ENCODE results near the gene PDCD6IP.
"Not testable (repeated sequence)": the region's sequence is repeated elsewhere in the genome, so short reads cannot be mapped to it uniquely, and the experiment has no call there.

PDCD6IP gene

DNA sequence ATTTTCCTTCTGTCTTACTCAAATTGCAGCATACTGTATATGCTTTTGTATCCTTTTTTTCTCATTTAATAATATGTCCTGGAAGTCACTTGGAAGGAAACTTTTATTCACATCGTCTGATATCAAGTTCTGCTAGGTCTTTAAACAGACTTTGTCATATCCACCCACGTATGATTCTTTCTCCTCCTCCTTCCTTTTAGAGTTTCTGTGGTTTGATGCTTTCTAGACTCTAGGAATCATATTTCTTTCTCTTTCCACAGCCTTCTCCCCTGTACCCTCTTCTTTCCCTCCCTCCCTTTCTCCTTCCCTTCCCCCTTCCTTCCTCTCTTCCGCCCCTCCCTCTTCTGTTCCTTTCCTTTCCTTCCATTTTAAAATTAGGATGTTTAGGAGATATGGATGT lies 52.2 kb downstream of the PDCD6IP start:
- not testable (repeated sequence) for DNase-seq (ENCODE audit: low spot score)

DNA sequence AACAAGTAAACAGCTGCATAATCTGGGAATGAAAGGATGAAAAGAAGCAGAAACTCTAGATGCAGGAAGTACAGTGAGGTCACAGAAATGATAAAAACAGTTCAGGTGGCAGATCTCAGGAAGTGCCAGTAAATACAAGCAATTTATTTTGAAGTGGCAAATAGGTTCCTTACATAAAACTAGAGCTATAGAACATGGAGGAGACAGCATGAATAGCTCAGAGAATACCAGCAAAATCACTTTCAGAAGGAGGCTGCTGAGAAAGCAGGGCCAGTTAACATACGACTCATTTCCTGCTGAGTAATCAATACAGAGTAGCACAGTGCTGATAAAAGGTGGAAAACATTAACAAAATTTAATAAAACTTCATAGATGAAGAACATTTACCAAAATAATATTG lies 57.0 kb downstream of the PDCD6IP start:
- peak; percentile 61 for DNase-seq (ENCODE audit: low spot score)

DNA sequence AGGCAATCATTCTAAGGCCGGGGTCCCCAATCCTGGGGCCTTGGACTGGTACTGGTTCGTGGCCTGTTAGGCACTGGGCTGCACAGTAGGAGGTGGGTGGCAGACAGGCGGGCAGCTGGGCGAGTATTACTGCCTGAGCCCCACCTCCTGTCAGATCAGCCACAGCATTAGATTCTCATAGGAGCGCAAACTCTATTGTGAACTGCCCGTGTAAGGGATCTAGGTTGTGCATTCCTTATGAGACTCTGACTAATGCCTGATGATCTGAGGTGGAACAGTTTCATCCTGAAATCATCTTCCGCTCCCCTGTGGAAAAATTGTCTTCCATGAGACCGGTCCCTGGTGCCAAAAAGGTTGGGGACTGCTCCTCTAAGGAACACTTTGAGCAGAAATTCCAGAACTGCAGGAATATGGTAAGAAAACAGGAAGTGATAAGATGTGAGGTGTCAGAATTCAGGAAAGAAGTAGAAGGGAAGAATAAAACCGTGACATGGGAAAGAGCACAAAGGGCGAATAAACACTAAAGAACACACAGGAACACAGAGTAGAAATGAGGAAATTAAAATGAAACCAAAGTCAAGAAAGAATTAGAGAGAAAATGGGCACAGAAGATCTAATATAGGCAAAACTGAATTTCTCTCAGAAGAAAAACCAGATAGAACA lies 57.6 kb downstream of the PDCD6IP start:
- DNase-seq (ENCODE audit: low spot score), result peak; percentile 69

DNA sequence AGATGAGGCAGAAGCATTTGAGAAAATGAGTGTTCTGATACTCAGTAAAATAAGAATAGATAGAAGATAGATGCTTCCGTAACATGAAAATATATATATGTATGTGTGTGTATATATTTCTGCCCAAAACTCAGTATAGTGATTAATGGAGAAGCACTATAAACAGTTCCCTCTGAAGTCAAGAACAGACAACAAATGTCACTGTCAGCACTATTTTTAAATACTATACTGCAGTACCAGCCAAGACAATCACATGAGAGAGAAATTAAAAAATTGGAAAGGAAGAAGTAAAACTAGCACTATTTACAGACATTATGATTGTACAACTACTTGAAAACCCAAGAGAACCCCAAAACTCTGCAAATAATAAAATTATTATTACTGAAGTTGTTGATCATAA lies 59.3 kb downstream of the PDCD6IP start:
- DNase-seq (ENCODE audit: low spot score), result not testable (repeated sequence)

DNA sequence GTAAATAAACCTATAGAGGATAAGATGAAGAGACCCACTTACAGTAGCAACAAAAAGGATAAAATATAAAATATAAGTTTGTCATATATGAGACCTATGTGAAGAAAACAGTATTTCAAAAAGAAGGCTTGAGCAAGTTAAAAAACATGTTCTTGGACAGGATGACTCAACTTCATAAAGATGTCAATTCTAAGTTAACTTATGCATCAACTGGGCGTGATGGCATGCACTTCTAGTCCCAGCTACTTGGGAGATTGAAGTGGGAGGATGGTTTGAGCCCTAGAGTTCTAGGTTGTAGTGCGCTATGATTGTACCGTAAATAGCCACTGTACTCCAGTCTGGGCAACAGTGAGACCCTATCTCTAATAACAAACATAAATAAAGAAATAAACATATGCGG lies 59.7 kb downstream of the PDCD6IP start:
- DNase-seq (ENCODE audit: low spot score), result peak; percentile 9

DNA sequence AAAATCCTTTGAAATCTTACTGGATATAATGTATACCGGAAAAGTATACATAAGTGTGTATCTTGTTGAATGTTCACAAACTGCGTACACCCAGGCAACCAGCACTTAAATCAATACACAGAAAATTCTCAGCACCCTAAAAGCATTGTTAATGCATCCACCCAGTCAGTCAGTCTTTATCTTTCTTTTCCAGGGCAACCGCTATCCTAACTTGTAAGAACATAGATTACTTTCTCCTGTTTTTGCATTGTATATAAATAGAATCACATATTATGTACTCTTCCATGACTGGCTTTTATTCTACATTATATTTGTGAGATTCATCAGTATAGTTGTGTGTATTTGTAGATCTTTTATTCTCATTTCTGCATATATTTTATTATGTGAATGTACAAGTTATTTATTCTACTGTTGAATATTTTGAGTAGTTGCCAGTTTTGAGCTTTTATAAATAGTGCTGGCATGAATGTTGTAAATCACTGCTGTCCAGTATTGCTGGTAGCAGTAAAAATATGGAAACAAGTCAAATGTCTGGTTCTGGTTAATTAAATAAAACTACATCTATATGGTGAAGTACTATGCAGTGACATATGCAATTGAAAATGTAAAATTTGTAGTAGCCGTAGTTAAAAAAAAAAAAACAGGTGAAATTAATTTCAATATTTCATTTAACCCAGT lies 62.1 kb downstream of the PDCD6IP start:
- DNase-seq (ENCODE audit: low spot score), result no peak

DNA sequence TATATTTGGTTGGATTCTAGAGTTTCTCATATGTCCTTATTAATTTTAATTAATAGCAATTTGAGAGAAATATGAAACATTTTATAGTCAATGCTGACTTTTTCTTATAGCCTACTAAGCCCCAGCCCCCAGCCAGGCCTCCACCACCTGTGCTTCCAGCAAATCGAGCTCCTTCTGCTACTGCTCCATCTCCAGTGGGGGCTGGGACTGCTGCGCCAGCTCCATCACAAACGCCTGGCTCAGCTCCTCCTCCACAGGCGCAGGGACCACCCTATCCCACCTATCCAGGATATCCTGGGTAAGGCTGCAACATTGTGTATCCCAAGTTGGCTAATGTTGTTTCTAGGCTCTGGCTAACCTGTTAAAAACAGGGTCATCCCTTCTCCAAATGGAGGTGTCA lies 66.7 kb downstream of the PDCD6IP start:
- no peak for DNase-seq (ENCODE audit: low spot score)

DNA sequence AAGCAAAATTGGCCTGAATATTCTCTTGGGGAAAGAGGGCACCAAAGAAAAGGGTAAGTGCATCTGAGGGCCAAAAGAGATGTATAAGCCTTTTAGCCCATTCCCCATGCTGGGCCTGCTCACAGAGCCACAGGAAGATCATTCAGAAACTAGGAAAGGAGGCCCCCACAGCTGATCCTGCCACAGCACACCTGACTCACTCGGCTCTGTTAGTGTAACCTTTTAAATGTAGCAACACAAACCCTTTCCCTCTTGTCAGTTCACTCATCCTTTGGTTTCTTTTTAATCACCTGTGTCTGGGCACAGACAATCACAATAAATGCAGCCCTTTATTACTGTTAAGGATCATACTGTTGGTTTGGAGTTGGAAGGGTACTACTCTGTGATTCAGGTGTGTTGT lies 69.9 kb downstream of the PDCD6IP start:
- no peak for DNase-seq (ENCODE audit: low spot score)

DNA sequence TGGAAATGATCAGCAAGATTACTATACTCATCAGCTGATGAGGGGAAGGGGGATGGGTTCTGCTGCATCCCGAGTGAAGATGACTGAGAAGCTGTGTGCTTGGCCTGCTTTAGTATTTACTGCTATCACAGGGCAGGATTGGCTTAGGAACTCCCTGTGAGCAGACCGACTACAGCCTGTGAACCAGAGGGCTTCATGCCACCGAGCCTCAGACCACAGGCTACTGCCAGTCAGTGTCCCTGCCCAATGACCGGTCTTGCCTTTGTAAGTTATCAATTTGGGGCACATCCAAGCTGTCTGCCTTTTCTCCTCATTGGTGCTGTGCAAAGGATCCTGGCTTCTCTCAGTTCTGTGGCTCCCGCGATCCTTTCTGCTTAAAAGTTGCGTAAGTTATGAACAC lies 71.5 kb downstream of the PDCD6IP start:
- DNase-seq (ENCODE audit: low spot score), result no peak

DNA sequence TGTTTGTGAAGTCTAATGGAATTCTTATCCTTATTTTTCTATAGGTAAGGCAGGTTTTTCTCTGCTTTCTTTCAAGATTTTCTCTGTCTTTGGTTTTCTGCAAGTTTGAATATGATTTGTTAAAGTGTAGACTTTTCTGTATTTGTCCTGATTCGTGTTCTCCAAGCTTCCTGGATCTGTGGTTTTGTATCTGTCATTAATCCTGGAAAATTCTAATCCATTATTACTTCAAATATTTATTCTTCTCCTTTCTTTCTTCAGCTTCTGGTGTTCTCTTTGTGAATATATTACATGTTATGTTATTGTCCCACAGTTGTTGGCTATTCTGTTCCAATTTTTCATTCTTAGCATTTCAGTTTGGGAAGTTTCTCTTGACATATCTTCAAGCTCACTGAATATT lies 76.4 kb downstream of the PDCD6IP start:
- DNase-seq (ENCODE audit: low spot score), result no peak

DNA sequence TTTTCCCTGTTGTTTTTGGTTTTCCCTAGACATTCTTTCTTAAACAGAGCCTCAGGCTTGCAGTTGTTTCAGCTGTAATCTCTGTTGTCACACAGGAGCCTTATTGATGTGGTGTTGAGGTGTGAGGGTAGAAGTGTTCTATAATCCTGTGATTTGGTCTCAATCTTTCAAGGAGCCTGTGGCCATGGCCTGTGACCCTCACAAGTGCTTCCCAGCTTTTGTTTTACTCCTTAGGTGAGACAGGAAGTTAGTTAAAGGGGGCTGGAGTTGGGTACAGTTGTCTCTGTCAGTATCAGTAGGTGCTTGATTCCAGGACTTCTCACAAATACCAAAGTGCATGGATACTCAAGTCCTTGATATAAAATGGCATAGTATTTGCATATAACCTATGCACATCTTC lies 77.2 kb downstream of the PDCD6IP start:
- no peak for DNase-seq (ENCODE audit: low spot score)

DNA sequence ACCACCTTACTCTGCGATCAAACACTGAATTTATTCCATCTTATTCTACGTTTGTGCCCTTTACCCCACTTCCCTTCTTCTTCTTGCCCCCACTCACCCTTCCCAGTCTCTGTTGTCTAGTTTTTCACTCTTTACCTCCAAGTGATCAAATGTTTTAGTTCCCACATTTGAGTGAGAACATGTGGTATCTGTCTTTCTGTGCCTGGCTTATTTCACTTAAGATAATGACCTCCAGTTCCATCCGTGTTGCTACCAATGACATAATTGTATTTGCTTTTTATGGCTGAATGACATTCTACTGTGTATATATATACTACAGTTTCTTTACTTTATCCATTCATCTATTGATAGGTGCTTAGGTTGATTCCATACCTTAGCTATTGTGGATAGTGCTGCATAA lies 78.8 kb downstream of the PDCD6IP start:
- no peak for DNase-seq (ENCODE audit: low spot score)

DNA sequence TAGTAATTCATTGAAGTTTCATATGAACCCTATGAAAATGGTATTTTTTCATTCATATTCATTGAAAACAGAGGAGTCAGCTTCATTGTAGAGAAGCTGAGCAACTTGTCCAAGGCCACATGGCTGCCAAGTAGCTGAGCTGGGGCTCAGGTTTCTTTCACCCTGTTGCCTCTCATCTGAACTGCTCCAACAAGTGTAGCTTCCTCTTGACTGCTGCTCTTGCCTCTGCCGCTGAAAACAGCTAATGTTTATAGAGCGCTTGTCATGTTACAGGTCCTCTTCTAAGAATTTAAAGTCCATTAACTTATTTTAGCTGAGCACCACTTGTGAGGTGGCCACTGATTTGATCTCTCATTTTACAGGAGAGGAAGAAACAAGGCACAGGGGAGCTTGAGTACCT lies 81.1 kb downstream of the PDCD6IP start:
- no peak for DNase-seq (ENCODE audit: low spot score)

DNA sequence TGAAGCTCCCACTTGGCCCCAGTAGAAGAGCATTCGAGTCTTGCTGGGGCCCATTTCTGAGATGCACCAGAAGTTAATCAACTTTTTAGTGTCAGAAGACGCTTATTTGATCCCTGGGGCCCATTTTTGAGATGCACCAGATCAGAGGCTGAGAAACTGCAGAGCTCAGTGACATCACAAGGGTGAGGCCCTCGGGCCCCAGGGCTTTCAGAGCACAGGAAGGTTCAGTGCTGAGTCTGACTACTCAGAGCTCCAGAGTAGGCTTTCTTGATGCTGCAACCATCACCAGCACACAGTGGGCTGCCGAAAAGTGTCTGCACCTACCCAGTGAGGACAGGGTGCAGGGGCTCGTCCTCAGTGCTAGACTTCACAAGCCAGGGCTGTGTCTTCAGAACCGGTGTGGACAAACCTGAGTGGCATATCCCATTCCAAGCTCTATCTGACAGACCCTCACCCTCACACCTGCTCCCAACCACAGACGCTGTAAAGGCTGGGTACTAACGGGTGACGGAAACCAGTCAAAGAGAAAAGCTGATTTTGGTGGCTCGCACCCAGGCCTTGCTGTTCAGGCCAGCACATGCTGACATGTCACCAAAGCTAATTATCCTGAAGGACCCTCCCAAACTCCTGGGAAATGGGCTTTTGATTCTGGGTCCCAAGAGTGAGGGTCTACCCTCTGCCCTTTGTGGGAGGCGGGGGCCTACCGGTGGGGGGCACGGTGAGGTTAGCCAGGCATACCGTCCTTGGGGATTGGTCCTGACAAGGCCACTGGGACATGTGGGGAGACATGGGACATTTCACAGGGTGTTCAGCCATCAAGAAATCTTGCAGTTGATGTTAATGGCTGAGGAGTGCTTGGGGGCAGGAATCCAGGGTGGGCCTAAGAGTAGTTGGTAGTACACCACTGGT lies 83.0 kb downstream of the PDCD6IP start:
- no peak for DNase-seq (ENCODE audit: low spot score)

DNA sequence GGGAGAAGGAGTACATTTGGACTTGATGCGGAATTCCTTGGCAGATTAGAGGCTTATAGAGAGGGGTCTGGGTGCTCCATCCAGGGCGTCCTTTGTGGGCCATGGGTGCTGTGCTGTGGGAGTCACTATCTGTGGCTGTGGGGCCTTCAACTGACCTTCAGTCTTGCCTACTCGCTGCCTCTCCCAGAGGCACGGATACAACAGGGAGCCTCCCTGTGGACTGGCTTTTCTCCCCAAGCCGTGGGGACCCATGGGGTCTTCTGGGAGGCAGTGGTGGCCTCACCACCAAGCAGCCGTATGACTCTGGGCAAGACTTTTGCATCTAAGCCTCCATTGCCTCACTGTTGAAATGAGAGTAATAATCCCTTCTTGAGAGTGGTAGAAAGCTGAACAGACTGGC lies 83.9 kb downstream of the PDCD6IP start:
- no peak for DNase-seq (ENCODE audit: low spot score)

DNA sequence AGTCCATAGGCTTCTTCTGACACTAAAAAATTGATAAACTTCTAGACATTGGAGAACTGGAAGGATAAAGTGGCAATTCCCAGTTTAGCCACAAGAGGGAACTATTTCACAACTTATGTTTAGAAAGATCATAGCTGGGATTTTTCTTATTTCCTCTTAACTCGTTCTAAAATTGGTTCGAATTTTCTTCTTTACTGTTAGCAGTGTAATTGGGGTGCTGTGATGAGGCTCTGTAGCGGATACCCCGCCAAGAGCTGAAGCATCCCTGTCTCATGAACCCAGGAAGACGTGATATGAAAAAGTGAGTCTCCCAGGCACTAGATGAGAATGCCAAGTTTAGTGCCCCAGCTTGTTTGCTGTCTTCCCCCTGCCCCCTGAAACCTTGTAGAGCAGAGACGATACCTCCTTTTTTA lies 85.1 kb downstream of the PDCD6IP start:
- peak; percentile 43 for DNase-seq (ENCODE audit: low spot score)

DNA sequence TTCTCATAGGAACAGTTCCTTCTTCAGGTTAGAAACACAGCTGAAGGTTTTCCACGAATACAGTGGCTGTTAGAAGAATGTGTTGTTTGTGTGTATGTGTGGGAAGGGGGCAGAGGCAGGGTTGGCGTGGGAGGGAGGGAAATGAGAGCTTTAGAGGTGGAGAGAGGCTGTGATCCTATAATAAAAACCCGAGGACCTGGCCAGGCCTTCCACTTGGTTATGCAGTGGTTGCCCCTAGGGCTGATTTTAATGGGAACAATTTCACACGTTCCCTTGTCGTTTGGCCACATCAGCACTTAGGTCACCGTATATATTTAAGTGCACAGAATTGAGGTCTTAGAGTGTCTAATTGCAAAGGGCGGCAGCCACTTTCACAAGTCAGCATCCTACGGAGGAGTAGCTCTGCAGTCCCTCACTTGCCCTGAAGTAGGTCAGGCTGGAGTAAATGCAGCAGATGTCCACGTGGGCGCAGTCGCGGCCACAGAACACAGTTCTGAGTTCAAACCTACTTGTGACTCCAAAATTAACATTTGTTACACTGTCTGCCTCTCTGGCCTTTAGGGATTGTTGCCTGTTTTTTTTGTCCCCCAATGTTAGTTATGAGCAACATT lies 85.6 kb downstream of the PDCD6IP start:
- no peak for DNase-seq (ENCODE audit: low spot score)

DNA sequence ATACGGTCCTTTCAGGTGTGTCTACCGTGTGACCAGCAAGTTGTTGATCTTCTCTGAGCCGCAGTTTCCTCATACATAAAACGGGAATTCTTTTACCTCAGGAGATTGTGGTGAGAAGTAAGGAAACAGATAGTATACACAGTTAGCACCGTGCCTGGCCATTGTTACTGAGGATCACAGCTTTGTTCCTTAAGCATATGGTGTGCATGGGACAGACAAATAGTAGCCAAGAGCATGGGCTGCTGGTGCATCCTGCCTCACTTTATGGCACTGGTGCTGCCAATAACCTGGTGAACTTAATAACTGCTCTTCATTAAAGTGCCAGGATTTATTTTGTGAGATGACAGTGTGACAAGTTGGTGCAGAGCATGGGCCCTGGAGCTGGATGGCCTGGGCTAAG lies 86.3 kb downstream of the PDCD6IP start:
- no peak for DNase-seq (ENCODE audit: low spot score)

DNA sequence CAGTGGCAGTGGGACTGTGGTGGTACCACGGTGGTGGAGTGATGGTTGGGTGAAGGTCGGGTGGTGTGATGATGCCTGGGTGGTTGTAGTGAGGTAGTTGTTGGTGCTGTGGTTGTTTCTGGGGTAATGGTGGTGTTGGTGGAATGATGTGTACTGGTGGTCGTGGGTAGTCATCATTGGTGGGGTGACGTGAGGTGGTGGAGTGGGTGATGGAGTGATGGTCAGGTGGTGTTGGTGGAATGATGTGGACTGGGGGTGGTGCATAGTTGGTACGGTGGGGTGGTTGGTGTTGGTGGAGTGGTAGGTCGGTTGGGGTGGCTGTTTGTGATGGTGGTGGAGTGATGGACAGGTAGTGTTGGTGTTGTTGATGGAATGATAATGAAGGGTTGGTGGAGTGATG lies 87.1 kb downstream of the PDCD6IP start:
- no peak for DNase-seq (ENCODE audit: low spot score)

DNA sequence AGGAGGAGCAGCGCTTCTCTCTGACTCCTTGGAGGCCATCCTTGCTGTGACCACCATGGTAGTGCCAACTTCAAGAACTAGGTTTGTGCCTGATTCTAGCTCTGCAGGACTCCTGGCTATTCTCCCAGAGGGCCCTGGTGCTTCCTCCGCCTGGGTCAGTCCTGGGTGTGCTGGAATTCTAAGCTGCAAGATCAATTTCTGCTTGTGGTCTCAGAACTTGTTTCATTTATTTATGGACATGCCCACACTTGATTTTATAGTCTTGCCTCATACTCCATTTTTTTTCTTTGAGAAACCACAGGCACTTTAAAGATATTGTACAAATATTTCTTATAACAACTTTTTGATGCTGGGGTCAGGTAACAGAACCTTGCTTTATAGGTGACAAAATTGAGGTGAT lies 87.6 kb downstream of the PDCD6IP start:
- no peak for DNase-seq (ENCODE audit: low spot score)

DNA sequence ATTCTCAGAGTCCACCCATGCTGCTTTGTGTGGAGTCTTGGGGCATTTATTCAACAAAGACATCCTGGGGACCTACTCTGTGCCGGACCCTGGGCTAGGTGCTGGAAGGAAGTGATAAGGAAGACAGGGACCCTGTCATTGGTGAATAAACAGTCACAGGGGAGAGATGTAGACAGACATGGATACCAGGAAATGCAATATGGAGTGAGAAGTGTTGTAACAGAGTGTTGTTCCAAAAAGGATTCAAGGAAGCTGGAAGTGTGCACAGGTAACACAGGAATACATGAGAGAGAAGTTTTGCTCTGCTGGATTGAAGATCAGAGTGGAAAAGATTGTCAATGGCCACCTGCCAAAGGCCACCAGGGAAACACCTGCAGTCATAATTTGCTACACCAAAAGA lies 89.0 kb downstream of the PDCD6IP start:
- DNase-seq (ENCODE audit: low spot score), result no peak

DNA sequence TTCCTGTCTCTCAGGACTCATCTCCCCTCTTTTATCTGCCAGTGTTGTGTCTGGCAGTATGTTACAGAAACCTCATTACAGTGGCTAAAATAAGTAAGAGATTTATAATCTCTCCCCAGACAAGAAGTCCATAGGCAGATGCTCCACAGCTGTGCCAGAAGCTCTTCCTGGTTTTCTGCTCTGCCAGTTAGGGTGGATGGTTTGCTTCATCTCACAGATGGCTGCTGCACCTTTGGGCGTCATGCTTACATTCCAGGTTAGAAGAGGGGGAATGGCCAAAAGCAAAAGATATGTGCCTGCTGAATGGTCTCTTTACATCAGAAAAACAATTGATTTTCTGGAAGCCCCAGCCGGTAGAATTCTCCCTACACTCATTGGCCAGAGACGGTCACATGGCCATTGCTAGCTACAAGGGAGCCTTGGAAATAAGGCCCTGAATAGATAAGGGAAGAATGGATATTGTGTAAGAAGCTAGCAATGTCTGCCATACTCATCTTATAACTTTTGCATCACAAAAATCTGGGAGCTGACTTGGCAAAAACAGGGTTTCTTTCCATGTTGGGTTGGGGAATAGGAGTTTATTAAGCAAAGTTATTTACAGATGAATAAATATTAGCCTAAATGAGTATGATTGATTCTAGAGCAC lies 91.1 kb downstream of the PDCD6IP start:
- no peak for DNase-seq (ENCODE audit: low spot score)
